HTR-8/SVneo (cell line): ENCODE data around the gene BAAT.
A peak's percentile ranks its signal among the peaks of the same experiment; 100 is the strongest.

ENCODE experiments used
- DNase-seq: peaks from one replicate; pipeline ENCODE4 v3.0.0; 2011; ENCODE audit warnings: low spot score, mixed read lengths; ENCODE audit not compliant: insufficient read length
- FAIRE-seq: peaks from 2 replicates; lab custom pipeline; 2011; peaks lifted over from hg19 to GRCh38; lab: Jason Lieb, UNC

The BAAT gene

GRCh38 chr9:101326035-101326434 lies 58.8 kb downstream of the BAAT start:
- DNase-seq, result no peak
- FAIRE-seq, result no peak

- FAIRE-seq (no peak), DNase-seq (no peak)
Measured at GRCh38 chr9:101325053-101325452, 59.8 kb downstream of the BAAT start.

GRCh38 chr9:101324245-101324804 lies 60.5 kb downstream of the BAAT start:
- FAIRE-seq (no peak), DNase-seq (no peak)

DNA sequence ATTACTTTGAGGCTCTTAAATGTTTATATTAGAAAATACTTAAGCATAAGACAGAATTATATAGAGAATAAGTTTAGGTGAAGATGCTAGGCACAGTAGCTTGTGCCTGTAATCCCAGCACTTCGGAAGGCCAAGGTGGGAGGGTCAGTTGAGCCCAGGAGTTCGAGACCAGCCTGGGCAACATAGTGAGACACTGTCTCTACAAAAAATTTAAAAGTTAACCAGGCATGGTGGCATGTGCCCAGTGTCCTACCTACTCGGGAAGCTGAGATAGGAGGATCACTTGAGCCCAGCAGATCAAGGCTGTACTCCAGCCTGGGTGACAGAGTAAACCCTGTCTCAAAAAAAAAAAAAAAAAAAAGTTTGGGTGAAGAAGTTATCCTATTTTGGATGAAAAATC lies 61.7 kb downstream of the BAAT start:
- FAIRE-seq (no peak), DNase-seq (no peak)

DNA sequence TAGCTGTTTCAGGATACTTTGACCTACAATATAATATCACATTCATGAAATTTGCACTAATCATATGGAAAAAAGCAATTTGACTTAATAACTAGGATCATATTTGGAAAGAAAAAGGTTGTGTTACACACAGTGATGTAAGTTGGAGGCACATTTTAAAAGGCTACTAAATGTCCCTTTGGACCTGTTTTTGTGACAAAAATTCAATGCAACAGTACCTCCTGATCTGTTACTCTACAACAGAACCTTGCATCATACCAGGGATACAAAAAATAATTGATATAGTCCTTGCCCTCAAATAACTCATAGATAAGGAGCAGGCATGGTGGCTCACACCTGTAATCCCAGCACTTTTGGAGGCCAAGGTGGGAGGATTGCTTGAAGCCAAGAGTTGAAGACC lies 67.1 kb downstream of the BAAT start:
- DNase-seq (no peak), FAIRE-seq (no peak)

- FAIRE-seq (no peak), DNase-seq (no peak)
Measured at GRCh38 chr9:101315112-101315450, 69.7 kb downstream of the BAAT start.

GRCh38 chr9:101312661-101313060 lies 72.1 kb downstream of the BAAT start:
- FAIRE-seq (no peak), DNase-seq (no peak)

DNA sequence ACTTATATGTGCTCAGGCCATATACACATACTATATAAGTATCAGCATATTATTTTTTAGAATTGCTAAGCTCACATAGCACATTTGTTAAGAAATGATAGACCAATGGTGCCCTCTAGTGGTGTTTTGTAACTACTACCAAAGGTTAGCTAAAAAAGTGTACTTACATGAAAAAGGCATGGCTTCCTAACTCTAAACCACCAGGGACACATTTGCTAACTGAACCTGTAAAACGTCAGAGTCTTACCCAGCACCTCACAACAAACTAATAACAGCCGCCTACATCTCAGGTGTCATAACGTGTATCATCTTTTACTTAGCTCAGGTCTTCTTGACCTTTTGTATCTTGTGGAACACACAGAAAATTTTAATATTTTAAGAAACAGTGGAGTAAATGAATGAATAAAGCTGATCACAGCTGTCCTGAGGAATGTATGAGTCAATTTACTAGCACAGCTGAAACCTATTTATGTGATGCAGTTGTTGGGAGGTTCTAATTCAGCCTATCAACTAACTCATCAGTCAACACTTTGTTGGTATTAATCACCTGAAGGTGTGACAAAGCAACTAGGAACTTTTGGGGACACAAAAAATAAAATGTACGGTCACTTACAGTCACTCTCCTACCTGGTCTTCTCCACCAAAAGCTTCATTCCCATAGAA lies 72.9 kb downstream of the BAAT start:
- FAIRE-seq, result no peak
- peak; percentile 41 for DNase-seq

DNA sequence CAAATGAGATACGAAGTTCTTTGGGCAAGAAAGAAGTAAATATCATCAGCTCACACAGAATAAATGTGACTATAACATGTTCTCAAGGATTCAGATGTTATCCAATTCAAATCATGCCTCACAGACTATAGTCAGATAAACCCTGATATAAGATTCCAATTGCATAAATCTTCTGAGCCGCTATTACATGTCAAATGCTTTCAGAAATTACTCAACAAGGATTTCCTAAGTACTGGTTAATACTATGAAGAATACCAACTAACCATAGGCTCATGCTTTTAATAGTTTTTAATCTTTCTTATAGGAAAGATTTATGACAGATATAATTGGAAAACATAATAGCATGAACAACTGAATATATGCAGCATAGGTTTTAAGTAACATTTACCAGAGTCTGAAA lies 73.6 kb downstream of the BAAT start:
- FAIRE-seq, result no peak

More for the DNA sequence above, 73.6 kb downstream of the BAAT start:
- no peak for DNase-seq
